GM21723 (cell line): ENCODE data around the gene R3HDM2.

Source experiments
- ATAC-seq: cut with Tn5 transposase; IDR thresholded peaks from one replicate; pipeline ENCODE4 v1.9.1; 2021; ENCODE audit warnings: mild to moderate bottlenecking, moderate library complexity; ENCODE audit not compliant: unreplicated experiment

Gene R3HDM2

DNA sequence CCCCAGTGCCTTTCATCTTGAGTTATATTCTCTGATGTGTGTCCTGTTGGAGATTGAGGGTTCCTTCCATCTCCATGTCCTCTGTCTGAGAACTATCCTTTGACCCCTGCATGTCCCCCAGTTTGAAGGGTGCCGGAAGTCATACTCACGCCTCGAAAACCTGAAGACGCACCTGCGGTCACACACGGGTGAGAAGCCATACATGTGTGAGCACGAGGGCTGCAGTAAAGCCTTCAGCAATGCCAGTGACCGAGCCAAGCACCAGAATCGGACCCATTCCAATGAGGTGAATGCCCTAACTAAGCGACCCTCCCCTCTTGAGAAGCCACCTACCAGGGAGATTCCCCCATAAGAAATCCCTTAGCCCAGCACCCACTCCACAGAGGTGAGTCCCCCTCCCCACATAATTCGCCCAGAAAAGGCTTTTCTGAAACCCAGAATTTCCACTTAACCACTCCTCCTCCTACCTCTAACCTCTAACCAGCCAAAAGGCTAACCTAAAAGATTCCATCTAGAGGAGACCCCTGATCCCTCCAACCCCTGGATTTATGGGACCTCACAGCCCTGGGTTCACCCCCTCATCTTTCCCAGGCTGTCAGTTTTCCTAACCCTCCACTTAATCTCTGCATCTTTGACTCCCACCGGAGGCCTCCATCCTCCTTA, 36.5 kb upstream of the R3HDM2 start:
- no peak for ATAC-seq

GRCh38 chr12:57465747-57466505, 35.1 kb upstream of the R3HDM2 start:
- no peak for ATAC-seq

DNA sequence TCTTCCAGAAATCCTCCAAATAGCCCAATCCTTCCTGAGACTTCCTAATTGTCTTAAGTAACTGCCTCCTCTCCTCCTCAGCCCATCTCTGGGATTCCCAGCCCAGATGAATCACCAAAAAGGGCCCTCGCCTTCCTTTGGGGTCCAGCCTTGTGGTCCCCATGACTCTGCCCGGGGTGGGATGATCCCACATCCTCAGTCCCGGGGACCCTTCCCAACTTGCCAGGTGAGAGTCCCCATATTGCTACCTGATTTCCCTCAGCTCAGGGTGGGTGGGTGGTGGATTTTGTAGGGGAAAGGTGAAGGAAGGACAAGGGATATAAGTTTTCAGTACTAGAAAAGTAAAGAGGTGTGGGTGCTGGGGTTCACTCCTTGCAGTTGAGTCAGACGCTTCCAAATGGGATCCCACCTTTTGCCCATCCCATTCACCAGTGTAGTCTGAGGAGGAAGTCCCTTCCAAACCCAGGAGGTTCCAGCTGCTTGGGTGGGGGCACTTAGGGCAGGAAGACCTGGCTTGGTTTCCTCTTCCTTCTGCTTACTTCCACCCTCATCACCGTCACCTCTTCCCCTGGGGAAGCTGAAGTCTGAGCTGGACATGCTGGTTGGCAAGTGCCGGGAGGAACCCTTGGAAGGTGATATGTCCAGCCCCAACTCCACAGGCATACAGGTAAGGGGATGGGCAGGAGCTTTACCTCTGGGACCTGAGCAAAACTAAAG, 34.3 kb upstream of the R3HDM2 start:
- no peak for ATAC-seq

- ATAC-seq = no peak
Observed at GRCh38 chr12:57464569-57464968, 33.7 kb upstream of the R3HDM2 start.

DNA sequence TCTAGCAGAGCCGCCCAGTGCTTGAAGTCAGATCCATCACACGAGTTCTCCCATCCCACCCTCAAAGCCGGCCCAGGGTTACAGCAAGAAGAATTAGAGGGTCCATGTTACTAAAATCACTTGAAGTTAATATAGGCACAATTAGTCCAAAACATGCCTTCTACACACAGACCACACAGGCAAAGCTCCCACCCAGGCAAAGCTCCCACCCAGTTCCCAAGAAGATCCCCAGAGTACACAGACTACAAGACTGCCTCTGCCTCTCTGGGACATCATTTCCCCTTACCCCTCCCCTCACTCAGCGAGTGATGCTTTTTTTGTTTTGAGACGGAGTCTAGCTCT, 32.0 kb upstream of the R3HDM2 start:
- ATAC-seq = no peak

- ATAC-seq = peak; percentile 71
Observed at GRCh38 chr12:57462251-57462911, 31.5 kb upstream of the R3HDM2 start.

DNA sequence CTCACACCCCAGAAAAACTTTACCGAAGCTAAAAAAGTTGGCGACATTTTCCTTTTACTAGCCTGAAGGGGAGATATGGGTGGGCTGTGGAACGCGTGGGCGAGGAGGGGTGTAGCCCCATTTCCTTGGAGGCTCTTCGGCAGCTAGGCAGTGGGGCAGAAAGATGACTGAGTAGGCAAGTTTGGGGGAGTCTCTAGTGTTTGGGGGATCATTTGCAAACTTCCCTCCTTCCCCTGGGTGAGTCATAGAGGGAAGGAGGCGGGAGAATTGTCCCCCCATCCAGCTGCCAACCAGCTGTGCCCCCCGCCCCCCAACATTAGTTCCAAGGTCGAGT, 31.0 kb upstream of the R3HDM2 start:
- no peak for ATAC-seq

- ATAC-seq = no peak
Observed at GRCh38 chr12:57461276-57461916, 30.6 kb upstream of the R3HDM2 start.

DNA sequence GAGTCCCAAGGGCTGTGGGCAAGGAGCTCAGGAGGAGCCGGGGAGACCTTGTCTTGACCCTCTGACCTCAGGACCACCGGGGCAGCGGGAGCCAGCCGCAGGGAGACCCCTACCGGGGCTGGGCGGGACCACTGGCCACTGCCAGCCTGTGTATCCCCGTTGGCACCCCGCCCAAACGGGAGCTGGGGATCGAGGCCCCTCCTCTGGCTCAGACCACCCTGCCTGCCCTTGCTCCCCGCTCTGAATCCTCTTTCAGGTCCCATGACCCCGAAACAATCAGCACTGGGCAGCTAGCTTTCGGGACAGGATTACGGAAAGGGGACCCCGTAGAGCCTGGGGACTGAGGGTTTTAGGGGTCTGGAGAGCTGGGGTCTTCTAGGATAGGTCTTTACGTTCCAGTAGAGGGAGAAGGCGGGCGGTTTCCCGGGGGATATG, 30.0 kb upstream of the R3HDM2 start:
- no peak for ATAC-seq

GRCh38 chr12:57460468-57460784, 29.6 kb upstream of the R3HDM2 start:
- ATAC-seq = no peak

DNA sequence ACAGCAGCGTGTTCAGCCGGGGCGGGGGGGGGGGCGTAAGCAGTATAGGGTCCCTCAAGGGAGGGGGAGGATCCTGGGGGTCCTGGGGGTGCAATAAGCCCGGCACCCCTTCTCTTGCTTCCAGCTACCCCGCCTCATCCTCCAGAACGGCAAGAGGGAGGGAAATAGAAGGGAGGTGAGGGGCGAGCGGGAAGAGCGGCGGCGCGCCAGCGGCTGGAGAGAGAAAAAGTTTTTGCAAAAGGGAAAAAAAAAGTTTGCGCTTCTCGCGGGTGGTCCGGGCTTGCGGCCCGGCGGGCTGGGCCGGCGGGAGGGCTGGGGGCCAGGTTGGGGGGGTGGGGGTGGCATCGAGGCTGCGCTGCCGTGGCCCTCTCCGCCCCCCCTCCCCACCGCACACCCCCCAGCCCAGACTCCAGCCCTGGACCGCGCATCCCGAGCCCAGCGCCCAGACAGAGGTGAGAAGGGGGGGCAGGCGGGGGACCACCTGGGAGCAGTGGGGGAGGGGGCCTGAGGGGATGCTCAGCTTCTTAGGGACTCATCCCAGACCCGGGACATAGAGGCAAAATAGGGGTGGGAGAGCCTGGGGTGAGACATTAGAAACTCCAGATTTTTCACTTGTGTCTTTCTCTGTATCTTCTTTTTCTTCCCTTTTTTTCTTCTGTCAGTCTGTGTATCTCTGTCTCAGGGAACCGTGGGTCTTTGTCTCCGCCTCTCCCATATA, 29.1 kb upstream of the R3HDM2 start, which contains the start of gene GLI1:
GLI1 (plus strand) TSS at position 36 of the 718 bp plus-strand sequence. CDS start 3,907 bp downstream, outside the sequence.
- no peak for ATAC-seq

- peak; percentile 58 for ATAC-seq
Observed at GRCh38 chr12:57459055-57459749, 28.4 kb upstream of the R3HDM2 start.

DNA sequence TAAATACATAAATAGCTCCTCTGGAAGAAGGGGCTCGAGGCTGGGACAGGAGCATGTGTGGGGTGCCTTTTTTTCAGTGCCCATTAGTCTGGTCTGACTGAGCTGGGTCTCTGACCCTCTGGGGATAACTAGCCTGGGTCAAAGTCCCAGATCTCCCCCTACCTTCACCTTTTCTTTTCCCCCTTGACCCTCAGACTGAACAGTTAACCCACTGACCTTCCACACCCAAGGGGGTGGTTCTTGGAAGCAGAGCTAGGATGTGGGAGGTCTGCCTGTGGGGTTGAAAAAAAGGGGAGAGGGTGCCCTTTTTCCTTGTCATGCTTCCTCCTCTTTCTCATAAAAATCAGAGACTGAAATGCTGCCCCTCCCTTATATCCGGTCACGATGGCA, 27.8 kb upstream of the R3HDM2 start:
- ATAC-seq = no peak

- ATAC-seq = no peak
Observed at GRCh38 chr12:57456737-57457490, 26.1 kb upstream of the R3HDM2 start.

GRCh38 chr12:57456145-57456700, 25.4 kb upstream of the R3HDM2 start:
- ATAC-seq = no peak

GRCh38 chr12:57455374-57456144, 24.7 kb upstream of the R3HDM2 start:
- ATAC-seq = no peak

GRCh38 chr12:57454566-57455373, 23.9 kb upstream of the R3HDM2 start, which contains the start of gene INHBE:
INHBE (plus strand) TSS chr12:57455307; CDS start chr12:57455537, 230 bp downstream.
- no peak for ATAC-seq
